Adipocyte (in vitro differentiated cells): ENCODE data around the gene TRPM8.
"Not testable (repeated sequence)": the region's sequence is repeated elsewhere in the genome, so short reads cannot be mapped to it uniquely, and the experiment has no call there.

Source experiments
- DNase-seq: peaks from one replicate; pipeline ENCODE4 v3.0.0-alpha.2; 2015; ENCODE audit warnings: low read depth
- H3K27me3 ChIP-seq: replicated peaks from 2 replicates; pipeline ENCODE4 v1.7.0; 2013; ENCODE audit warnings: mild to moderate bottlenecking, low read length, moderate library complexity; ENCODE audit not compliant: control insufficient read depth, insufficient read depth
- H3K36me3 ChIP-seq: 2 replicates; pipeline ENCODE4 v1.7.0; 2013; ENCODE audit warnings: low read length, mild to moderate bottlenecking, moderate library complexity; ENCODE audit not compliant: control insufficient read depth, insufficient read depth, severe bottlenecking
- H3K4me1 ChIP-seq: 2 replicates; pipeline ENCODE4 v1.7.0; 2013; ENCODE audit warnings: mild to moderate bottlenecking, low read length, moderate library complexity; ENCODE audit not compliant: control insufficient read depth, insufficient read depth
- H3K4me3 ChIP-seq: 2 replicates; pipeline ENCODE4 v1.7.0; 2013; ENCODE audit warnings: mild to moderate bottlenecking, low read length, moderate library complexity
- H3K9ac ChIP-seq: 2 replicates; pipeline ENCODE4 v1.7.0; 2013; ENCODE audit warnings: mild to moderate bottlenecking, low read length, moderate library complexity
- H3K9me3 ChIP-seq: 2 replicates; pipeline ENCODE4 v1.7.0; 2013; ENCODE audit warnings: mild to moderate bottlenecking, low read length, moderate library complexity; ENCODE audit not compliant: control insufficient read depth

The TRPM8 gene

GRCh38 chr2:233917116-233917515, at the start of gene TRPM8:
Gene TRPM8 (plus strand): TSS chr2:233917373. CDS start chr2:233926538, 9,165 bp downstream.
- no peaks in the 10 kb centered on the region for H3K36me3 ChIP-seq
- no peak within 1 kb of the TSS for H3K9ac ChIP-seq
- no peaks in the 10 kb centered on the region for H3K9me3 ChIP-seq
- no peak within 1 kb of the TSS for H3K4me3 ChIP-seq
- DNase-seq: peak; percentile 3
- H3K4me1 ChIP-seq: no peaks in the 10 kb centered on the region
- peaks cover 15% of the 10 kb centered on the region for H3K27me3 ChIP-seq

- peak within 1 kb of the TSS; percentile 93 for H3K9ac ChIP-seq
- no peaks in the 10 kb centered on the region for H3K27me3 ChIP-seq
- H3K4me1 ChIP-seq: no peaks in the 10 kb centered on the region
- peaks cover 9% of the 10 kb centered on the region for H3K9me3 ChIP-seq
- H3K36me3 ChIP-seq: peaks cover 10% of the 10 kb centered on the region
- peak within 1 kb of the TSS; percentile 97 for H3K4me3 ChIP-seq
- DNase-seq: peak; percentile 67
These were observed 49.1 kb upstream of the TRPM8 start, which contains the start of gene MSL3B for GRCh38 chr2:233867993-233868532. Gene MSL3B (minus strand): TSS chr2:233868386.

GRCh38 chr2:233871432-233871831, 45.7 kb upstream of the TRPM8 start:
- no peaks in the 10 kb centered on the region for H3K4me1 ChIP-seq
- H3K9ac ChIP-seq: no peak overlapping the region
- H3K4me3 ChIP-seq: no peak overlapping the region
- H3K36me3 ChIP-seq: peaks cover 2% of the 10 kb centered on the region
- no peaks in the 10 kb centered on the region for H3K27me3 ChIP-seq
- DNase-seq: no peak
- H3K9me3 ChIP-seq: peaks cover 15% of the 10 kb centered on the region

- not testable (repeated sequence) for H3K4me1 ChIP-seq, H3K36me3 ChIP-seq, H3K9ac ChIP-seq, DNase-seq, H3K4me3 ChIP-seq, H3K27me3 ChIP-seq
- H3K9me3 ChIP-seq: peaks cover 22% of the 10 kb centered on the region
These were observed 45.0 kb upstream of the TRPM8 start for GRCh38 chr2:233872125-233872524.

- Histone ChIP-seq H3K4me1 (no peaks in the 10 kb centered on the region), H3K9me3 (peaks cover 39% of the 10 kb centered on the region), H3K27me3 (no peaks in the 10 kb centered on the region), H3K36me3 (no peaks in the 10 kb centered on the region), H3K9ac (no peak overlapping the region), H3K4me3 (no peak overlapping the region)
- DNase-seq: peak; percentile 1
These were observed 34.8 kb upstream of the TRPM8 start for GRCh38 chr2:233882353-233882752.

- no peaks in the 10 kb centered on the region for H3K36me3 ChIP-seq
- no peak overlapping the region for H3K4me3 ChIP-seq
- no peak for DNase-seq
- H3K27me3 ChIP-seq: peaks cover 15% of the 10 kb centered on the region
- H3K9ac ChIP-seq: no peak overlapping the region
- peaks cover 4% of the 10 kb centered on the region for H3K9me3 ChIP-seq
- H3K4me1 ChIP-seq: no peaks in the 10 kb centered on the region
These were observed 24.4 kb upstream of the TRPM8 start for GRCh38 chr2:233892793-233893192.

- not testable (repeated sequence) for H3K36me3 ChIP-seq, H3K9ac ChIP-seq, H3K4me1 ChIP-seq, DNase-seq, H3K9me3 ChIP-seq, H3K4me3 ChIP-seq
- H3K27me3 ChIP-seq: peaks cover 19% of the 10 kb centered on the region
These were observed 20.9 kb upstream of the TRPM8 start for GRCh38 chr2:233896253-233896652.

GRCh38 chr2:233901367-233901766, 15.8 kb upstream of the TRPM8 start:
- Histone ChIP-seq H3K36me3 (no peaks in the 10 kb centered on the region), H3K4me1 (no peaks in the 10 kb centered on the region), H3K27me3 (peaks cover 6% of the 10 kb centered on the region), H3K9me3 (no peaks in the 10 kb centered on the region), H3K9ac (no peak overlapping the region), H3K4me3 (no peak overlapping the region)
- no peak for DNase-seq

- Histone ChIP-seq H3K9ac (no peak overlapping the region), H3K4me1 (no peaks in the 10 kb centered on the region), H3K9me3 (no peaks in the 10 kb centered on the region), H3K4me3 (no peak overlapping the region), H3K27me3 (peaks cover 6% of the 10 kb centered on the region), H3K36me3 (no peaks in the 10 kb centered on the region)
- DNase-seq: no peak
These were observed 15.3 kb upstream of the TRPM8 start for GRCh38 chr2:233901884-233902283.

GRCh38 chr2:233905945-233906344, 11.2 kb upstream of the TRPM8 start:
- H3K4me3 ChIP-seq: no peak overlapping the region
- no peaks in the 10 kb centered on the region for H3K36me3 ChIP-seq
- H3K4me1 ChIP-seq: no peaks in the 10 kb centered on the region
- no peak overlapping the region for H3K9ac ChIP-seq
- H3K9me3 ChIP-seq: no peaks in the 10 kb centered on the region
- no peak for DNase-seq
- peaks cover 3% of the 10 kb centered on the region for H3K27me3 ChIP-seq

- Histone ChIP-seq H3K4me1 (no peaks in the 10 kb centered on the region), H3K4me3 (no peak overlapping the region), H3K27me3 (peaks cover 3% of the 10 kb centered on the region), H3K9ac (no peak overlapping the region), H3K36me3 (no peaks in the 10 kb centered on the region), H3K9me3 (no peaks in the 10 kb centered on the region)
- DNase-seq: no peak
These were observed 9.5 kb upstream of the TRPM8 start for GRCh38 chr2:233907627-233908026.
